BLaER1 (cell line): ENCODE data around the gene RREB1.

Experiments
- H3K27ac ChIP-seq: shearing (Covaris generic); formaldehyde crosslinking; 2 replicates; pipeline ENCODE4 v1.8.1; 2022
- H3K27me3 ChIP-seq: shearing (Covaris generic); formaldehyde crosslinking; 2 replicates; pipeline ENCODE4 v1.8.1; 2022
- H3K36me3 ChIP-seq: shearing (Covaris generic); formaldehyde crosslinking; 2 replicates; pipeline ENCODE4 v1.8.1; 2022
- H3K4me1 ChIP-seq: shearing (Covaris generic); formaldehyde crosslinking; 2 replicates; pipeline ENCODE4 v1.8.1; 2022
- H3K4me2 ChIP-seq: shearing (Covaris generic); formaldehyde crosslinking; 2 replicates; pipeline ENCODE4 v1.8.1; 2022
- H3K4me3 ChIP-seq: shearing (Covaris generic); formaldehyde crosslinking; 2 replicates; pipeline ENCODE4 v1.8.1; 2022
- H3K9ac ChIP-seq: shearing (Covaris generic); formaldehyde crosslinking; 2 replicates; pipeline ENCODE4 v1.8.1; 2022
- H3K9me3 ChIP-seq: shearing (Covaris generic); formaldehyde crosslinking; 2 replicates; pipeline ENCODE4 v1.8.1; 2022
- H4K20me1 ChIP-seq: shearing (Covaris generic); formaldehyde crosslinking; 2 replicates; pipeline ENCODE4 v1.8.1; 2022
- Cebpa-rat ChIP-seq: shearing (Covaris generic); IDR thresholded peaks from 2 replicates; pipeline ENCODE4 v1.8.1; 2022

Gene RREB1

GRCh38 chr6:7243179-7243981 lies 135.6 kb downstream of the RREB1 start:
- Histone ChIP-seq H3K9me3 (no peaks in the 10 kb centered on the region), H3K36me3 (peaks cover 74% of the 10 kb centered on the region), H3K4me1 (peaks cover 52% of the 10 kb centered on the region), H3K9ac (peak overlapping the region; percentile 21; the same call in 1 of the 2 replicates), H4K20me1 (peaks cover 24% of the 10 kb centered on the region; the same call in 1 of the 2 replicates), H3K27me3 (no peaks in the 10 kb centered on the region), H3K4me2 (peak overlapping the region; percentile 52), H3K27ac (peak overlapping the region; percentile 50; the same call in 1 of the 2 replicates), H3K4me3 (no peak overlapping the region)
- no peak for TF ChIP-seq Cebpa-rat

DNA sequence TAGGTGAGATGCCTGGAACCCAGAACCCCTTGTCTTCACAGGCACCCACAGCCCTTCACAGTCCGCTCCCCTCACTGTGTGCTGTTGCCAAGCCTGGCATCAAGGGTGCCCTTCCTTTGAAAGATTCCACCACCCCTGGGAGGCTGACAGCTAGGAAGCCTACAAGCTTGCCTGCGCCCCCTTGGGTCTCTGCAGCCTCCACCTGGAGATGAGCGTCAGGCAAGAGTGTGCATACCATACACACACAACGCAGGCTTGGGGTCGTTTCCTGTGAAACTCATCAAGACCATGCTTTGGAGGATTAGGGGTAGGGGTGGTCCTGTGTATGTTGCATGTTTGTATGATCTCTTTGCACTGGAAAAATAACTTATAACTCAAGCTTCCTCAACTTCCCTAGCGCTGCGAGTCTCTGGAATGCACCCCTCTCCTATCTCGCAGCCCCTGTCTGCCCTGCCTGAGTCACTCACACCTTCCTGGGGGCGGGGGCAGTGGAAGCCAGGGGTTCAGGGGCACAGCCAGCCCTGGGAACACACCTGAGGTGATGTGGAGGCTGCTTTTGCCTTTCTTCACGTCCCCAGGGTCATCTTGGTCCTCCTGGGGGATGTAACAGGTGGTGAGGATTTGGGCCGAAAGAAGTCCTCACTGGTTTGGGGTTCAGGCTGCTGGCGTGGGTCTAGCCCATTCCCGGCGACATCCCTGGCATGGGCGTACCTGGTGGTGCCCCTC lies 138.1 kb downstream of the RREB1 start:
- H3K36me3 ChIP-seq, result peaks cover 84% of the 10 kb centered on the region
- no peaks in the 10 kb centered on the region for H3K9me3 ChIP-seq
- no peak for TF ChIP-seq Cebpa-rat
- no peak overlapping the region for H3K9ac ChIP-seq
- H3K27me3 ChIP-seq, result no peaks in the 10 kb centered on the region
- peaks cover 18% of the 10 kb centered on the region for H4K20me1 ChIP-seq
- no peak overlapping the region; the same call in 1 of the 2 replicates for H3K27ac ChIP-seq
- peaks cover 49% of the 10 kb centered on the region for H3K4me1 ChIP-seq
- no peak overlapping the region for H3K4me2 ChIP-seq
- H3K4me3 ChIP-seq, result no peak overlapping the region

DNA sequence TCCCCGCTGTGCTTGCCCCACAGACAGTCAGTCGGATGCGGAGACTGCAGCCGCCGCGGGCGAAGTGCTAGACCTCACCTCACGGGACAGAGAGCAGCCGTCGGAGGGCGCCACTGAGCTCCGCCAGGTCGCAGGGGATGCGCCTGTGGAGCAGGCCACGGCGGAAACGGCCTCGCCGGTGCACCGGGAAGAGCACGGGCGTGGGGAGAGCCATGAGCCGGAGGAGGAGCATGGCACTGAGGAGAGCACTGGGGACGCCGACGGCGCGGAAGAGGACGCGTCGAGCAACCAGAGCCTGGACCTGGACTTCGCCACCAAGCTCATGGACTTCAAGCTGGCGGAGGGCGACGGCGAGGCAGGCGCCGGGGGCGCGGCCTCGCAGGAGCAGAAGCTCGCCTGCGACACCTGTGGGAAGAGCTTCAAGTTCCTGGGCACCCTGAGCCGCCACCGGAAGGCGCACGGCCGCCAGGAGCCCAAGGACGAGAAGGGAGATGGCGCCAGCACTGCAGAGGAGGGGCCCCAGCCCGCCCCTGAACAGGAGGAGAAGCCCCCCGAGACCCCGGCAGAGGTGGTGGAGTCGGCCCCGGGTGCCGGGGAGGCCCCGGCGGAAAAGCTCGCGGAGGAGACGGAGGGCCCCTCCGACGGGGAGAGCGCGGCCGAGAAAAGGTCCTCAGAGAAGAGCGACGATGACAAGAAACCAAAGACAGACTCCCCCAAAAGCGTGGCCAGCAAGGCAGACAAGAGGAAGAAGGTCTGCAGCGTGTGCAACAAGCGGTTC lies 138.8 kb downstream of the RREB1 start:
- Histone ChIP-seq H3K4me2 (no peak overlapping the region), H3K4me1 (peaks cover 49% of the 10 kb centered on the region), H3K9me3 (no peaks in the 10 kb centered on the region), H4K20me1 (peaks cover 18% of the 10 kb centered on the region), H3K9ac (no peak overlapping the region), H3K4me3 (no peak overlapping the region), H3K36me3 (peaks cover 79% of the 10 kb centered on the region), H3K27ac (no peak overlapping the region), H3K27me3 (no peaks in the 10 kb centered on the region)
- no peak for TF ChIP-seq Cebpa-rat

GRCh38 chr6:7247179-7247456 lies 139.4 kb downstream of the RREB1 start:
- H3K27ac ChIP-seq, result no peak overlapping the region
- H3K4me2 ChIP-seq, result no peak overlapping the region
- peaks cover 78% of the 10 kb centered on the region for H3K36me3 ChIP-seq
- H3K9ac ChIP-seq, result no peak overlapping the region
- no peaks in the 10 kb centered on the region for H3K9me3 ChIP-seq
- TF ChIP-seq Cebpa-rat, result no peak
- peaks cover 18% of the 10 kb centered on the region for H4K20me1 ChIP-seq
- peaks cover 49% of the 10 kb centered on the region for H3K4me1 ChIP-seq
- H3K27me3 ChIP-seq, result no peaks in the 10 kb centered on the region
- H3K4me3 ChIP-seq, result no peak overlapping the region

GRCh38 chr6:7247828-7248227 lies 140.1 kb downstream of the RREB1 start:
- Histone ChIP-seq H3K4me1 (peaks cover 44% of the 10 kb centered on the region), H3K36me3 (peaks cover 81% of the 10 kb centered on the region), H3K4me2 (no peak overlapping the region), H3K27ac (no peak overlapping the region), H3K4me3 (no peak overlapping the region), H3K9me3 (no peaks in the 10 kb centered on the region), H3K27me3 (no peaks in the 10 kb centered on the region), H3K9ac (no peak overlapping the region), H4K20me1 (peaks cover 18% of the 10 kb centered on the region)
- TF ChIP-seq Cebpa-rat, result no peak

DNA sequence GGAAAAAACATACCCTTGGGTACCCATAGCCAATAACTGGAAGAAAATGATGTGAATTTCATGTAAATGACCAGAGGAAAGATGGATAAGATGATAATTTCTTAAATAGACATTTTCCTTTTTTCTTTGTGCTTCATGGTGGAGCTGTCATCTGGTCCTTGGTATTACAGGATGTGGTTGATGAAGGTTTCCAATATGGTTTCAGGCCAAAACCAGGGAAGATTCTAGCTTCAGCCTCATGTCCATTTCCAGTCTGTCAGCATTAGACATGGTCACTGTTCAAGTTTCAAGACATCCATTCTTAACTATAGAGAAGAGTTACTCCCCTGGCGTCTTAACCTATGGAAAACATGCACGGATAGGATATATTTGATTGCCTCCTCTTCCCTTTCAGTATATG lies 141.6 kb downstream of the RREB1 start:
- peaks cover 47% of the 10 kb centered on the region for H3K4me1 ChIP-seq
- no peak overlapping the region for H3K4me3 ChIP-seq
- no peaks in the 10 kb centered on the region for H3K27me3 ChIP-seq
- H3K36me3 ChIP-seq, result peaks cover 75% of the 10 kb centered on the region
- no peaks in the 10 kb centered on the region for H3K9me3 ChIP-seq
- peak overlapping the region; percentile 37; the same call in 1 of the 2 replicates for H3K4me2 ChIP-seq
- no peak for TF ChIP-seq Cebpa-rat
- 0 out of 2 replicates have a peak overlapping the region, but pooled peaks have one; percentile 38 for H3K9ac ChIP-seq
- no peak overlapping the region for H3K27ac ChIP-seq
- peaks cover 18% of the 10 kb centered on the region; the same call in 1 of the 2 replicates for H4K20me1 ChIP-seq

- H3K4me2 ChIP-seq, result peak overlapping the region; percentile 37
- H3K27me3 ChIP-seq, result no peaks in the 10 kb centered on the region
- H3K36me3 ChIP-seq, result peaks cover 68% of the 10 kb centered on the region
These were observed 142.3 kb downstream of the RREB1 start for GRCh38 chr6:7249946-7250643.

GRCh38 chr6:7250812-7251211 lies 143.1 kb downstream of the RREB1 start:
- Histone ChIP-seq H3K9me3 (peaks cover 3% of the 10 kb centered on the region; the same call in 1 of the 2 replicates), H3K4me1 (peaks cover 61% of the 10 kb centered on the region), H3K4me3 (no peak overlapping the region), H3K27me3 (no peaks in the 10 kb centered on the region), H3K36me3 (peaks cover 61% of the 10 kb centered on the region), H4K20me1 (peaks cover 14% of the 10 kb centered on the region; the same call in 1 of the 2 replicates), H3K4me2 (no peak overlapping the region), H3K27ac (no peak overlapping the region), H3K9ac (no peak overlapping the region)
- TF ChIP-seq Cebpa-rat, result no peak

More at GRCh38 chr6:7249946-7250643, 142.3 kb downstream of the RREB1 start:
- Histone ChIP-seq H3K27ac (0 out of 2 replicates have a peak overlapping the region, but pooled peaks have one; percentile 22), H3K4me3 (no peak overlapping the region), H3K4me1 (peaks cover 54% of the 10 kb centered on the region), H3K9ac (0 out of 2 replicates have a peak overlapping the region, but pooled peaks have one; percentile 38), H3K9me3 (no peaks in the 10 kb centered on the region), H4K20me1 (peaks cover 18% of the 10 kb centered on the region; the same call in 1 of the 2 replicates)
- TF ChIP-seq Cebpa-rat, result no peak
